Activated CD8-positive, alpha-beta T cell treated with anti-CD3 and anti-CD28 coated beads for 36 hours (primary cell): ENCODE results near the gene TAL2. TPM values are rescaled to one million over a fixed set of nuclear protein-coding genes. Genes with fewer than 3 reads are reported as not detected.

Experiments
- ATAC-seq: fragments of 200-7000 bp; cut with Tn5 transposase; one replicate; pipeline ENCODE4 v1.10.0; 2021; ENCODE audit warnings: mild to moderate bottlenecking, moderate library complexity
- CTCF ChIA-PET: fragments of 350-600 bp; sonication (Branson Sonifier 250); formaldehyde crosslinking; loops from one replicate; lab custom pipeline; 2021; ENCODE audit warnings: antibody characterized with exemption; lab: Charles Lee
- POLR2A ChIA-PET: fragments of 350-600 bp; sonication (Branson Sonifier 250); formaldehyde crosslinking; loops from one replicate; lab custom pipeline; 2021; ENCODE audit warnings: antibody characterized with exemption; lab: Charles Lee
- DNase-seq: peaks from one replicate; pipeline ENCODE4 v3.0.0-alpha.2; 2020
- H3K27ac Mint-ChIP-seq: one replicate; pipeline ENCODE4 v1.8.0; 2021; ENCODE audit warnings: mild to moderate bottlenecking, mixed read lengths
- H3K27me3 Mint-ChIP-seq: one replicate; pipeline ENCODE4 v1.8.0; 2021; ENCODE audit warnings: mixed read lengths
- H3K36me3 Mint-ChIP-seq: one replicate; pipeline ENCODE4 v1.8.0; 2021; ENCODE audit warnings: low read depth, mixed read lengths
- H3K4me1 Mint-ChIP-seq: one replicate; pipeline ENCODE4 v1.8.0; 2021; ENCODE audit warnings: low read depth, mixed read lengths
- H3K4me3 Mint-ChIP-seq: one replicate; pipeline ENCODE4 v1.8.0; 2021; ENCODE audit warnings: mild to moderate bottlenecking, moderate library complexity, mixed read lengths
- H3K9me3 Mint-ChIP-seq: one replicate; pipeline ENCODE4 v1.8.0; 2021; ENCODE audit warnings: mixed read lengths
- CTCF ChIP-seq: fragments of 200-600 bp; IDR thresholded peaks from one replicate; pipeline ENCODE4 v1.8.0; 2022; ENCODE audit warnings: antibody characterized with exemption, mild to moderate bottlenecking
- intact Hi-C: fragments of 100-400 bp; cut with micrococcal nuclease; formaldehyde crosslinking; loops from one replicate; pipeline ENCODE4 v1.10.0; 2022
- total RNA-seq, 2 experiments: library from RNA; stranded (reverse); gene quantifications; one replicate each; pipeline ENCODE4 v1.2.3, GENCODE V29; 2021

The TAL2 gene
- total RNA-seq, 2 experiments from 2014 or later, result not detected

DNA sequence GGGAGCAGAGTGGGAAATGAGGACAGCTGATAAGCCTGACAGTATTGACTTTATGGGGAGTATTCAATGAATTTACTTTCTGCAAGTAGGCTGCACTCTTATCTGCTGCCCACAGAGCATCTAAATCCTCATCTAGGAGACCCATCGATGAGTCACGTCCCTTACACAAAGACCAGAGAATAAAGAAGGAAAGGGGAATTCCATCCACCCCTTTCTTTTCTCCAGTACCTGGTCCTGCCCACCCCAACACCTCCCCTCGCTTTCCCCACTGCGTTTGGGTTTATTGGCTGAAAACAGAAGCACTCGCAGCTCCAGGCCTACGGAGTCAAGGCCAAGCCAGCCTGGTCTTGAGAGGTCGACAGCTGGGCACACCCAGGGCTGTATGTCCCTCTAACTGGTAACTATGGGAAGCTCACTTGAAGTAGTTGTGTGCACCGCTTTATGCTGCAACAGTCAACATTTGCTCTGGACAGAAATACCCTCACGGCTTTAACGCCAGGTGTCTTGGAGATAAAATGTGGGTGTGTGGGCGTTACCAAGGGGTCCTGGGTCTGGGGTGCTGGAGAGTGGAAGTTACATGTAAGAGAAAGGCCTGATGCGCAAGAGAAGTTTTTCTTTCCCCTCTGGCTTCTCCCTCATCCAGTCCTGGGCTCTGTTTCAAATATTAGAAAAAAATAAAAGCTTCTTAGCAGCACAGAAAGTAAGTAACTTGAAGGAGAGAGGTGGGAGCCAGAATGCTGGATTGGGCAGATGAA lies 14.5 kb upstream of the TAL2 start:
- DNase-seq (no peak), ATAC-seq (no peak)
- H3K36me3 Mint-ChIP-seq, result peaks cover 3% of the 10 kb centered on the region
- no peaks in the 10 kb centered on the region for H3K4me1 Mint-ChIP-seq
- H3K27ac Mint-ChIP-seq, result no peak overlapping the region
- no peak overlapping the region for H3K4me3 Mint-ChIP-seq
- intact Hi-C loops, result no loop called here
- no peak for TF ChIP-seq CTCF
- H3K9me3 Mint-ChIP-seq, result no peaks in the 10 kb centered on the region
- POLR2A ChIA-PET, result no interaction called here
- no peaks in the 10 kb centered on the region for H3K27me3 Mint-ChIP-seq
- CTCF ChIA-PET, result interaction anchor here (2.1 kb wide), 1 partner anchor 11 kb away, joined by 9 read pairs; no protein-coding TSS in a partner anchor

DNA sequence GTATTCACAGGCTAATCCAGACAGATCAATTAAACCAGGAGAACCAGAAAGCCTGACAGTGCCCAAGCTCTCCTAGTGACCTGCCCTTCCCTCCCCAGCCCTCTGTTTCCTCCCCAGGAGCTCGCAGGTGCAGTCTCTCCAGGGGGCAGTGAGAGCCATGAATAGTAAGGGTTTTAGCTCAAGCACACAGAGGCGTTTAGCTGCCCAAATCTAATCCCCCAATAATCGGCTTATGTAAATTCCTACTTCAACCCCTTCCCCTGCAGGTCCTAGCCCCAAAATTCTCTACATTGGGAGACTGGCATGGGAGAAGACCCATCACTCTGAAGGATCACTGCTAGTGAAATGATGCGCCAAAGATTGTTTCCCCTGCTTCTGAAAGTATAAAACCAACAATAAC lies 10.5 kb upstream of the TAL2 start:
- no peak for ATAC-seq
- Mint-ChIP-seq H3K27me3 (peaks cover 12% of the 10 kb centered on the region), H3K27ac (no peak overlapping the region), H3K9me3 (no peaks in the 10 kb centered on the region), H3K4me1 (peaks cover 8% of the 10 kb centered on the region), H3K4me3 (no peak overlapping the region), H3K36me3 (no peaks in the 10 kb centered on the region)
- intact Hi-C loops, result no loop called here
- no peak for DNase-seq
- ChIA-PET POLR2A (no interaction called here), CTCF (no interaction called here)
- no peak for TF ChIP-seq CTCF

GRCh38 chr9:105656131-105656921 lies 5.9 kb upstream of the TAL2 start:
- no peak for TF ChIP-seq CTCF
- Mint-ChIP-seq H3K9me3 (no peaks in the 10 kb centered on the region), H3K27me3 (peaks cover 30% of the 10 kb centered on the region), H3K27ac (no peak overlapping the region), H3K4me1 (peaks cover 11% of the 10 kb centered on the region), H3K4me3 (peak overlapping the region; percentile 60), H3K36me3 (no peaks in the 10 kb centered on the region)
- CTCF ChIA-PET, result interaction anchor here (1.0 kb wide), 1 partner anchor 21 kb away, joined by 3 read pairs; no protein-coding TSS in a partner anchor
- ATAC-seq (peak; percentile 65), DNase-seq (peak; percentile 8)
- POLR2A ChIA-PET, result no interaction called here
- intact Hi-C loops, result no loop called here

DNA sequence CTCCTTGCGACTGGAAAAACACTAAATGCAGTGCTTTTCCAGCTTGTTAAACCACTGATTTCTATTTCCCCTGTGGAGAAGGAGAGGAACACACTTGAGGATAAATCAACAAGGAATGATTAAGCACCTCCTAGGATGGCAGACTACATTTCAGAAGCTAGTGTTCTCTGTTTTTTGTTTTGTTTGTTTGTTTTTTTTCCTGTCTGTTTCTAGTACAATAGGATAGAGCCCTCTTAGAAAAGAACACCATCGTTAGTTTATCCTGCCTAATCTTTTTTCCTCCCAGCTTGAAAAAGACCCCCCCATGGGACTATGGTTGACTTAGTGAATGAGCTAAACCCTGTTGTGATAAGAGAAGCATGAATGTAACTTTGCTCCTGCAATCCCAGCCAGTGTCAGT lies 3.9 kb upstream of the TAL2 start:
- intact Hi-C loops, result no loop called here
- no peaks in the 10 kb centered on the region for H3K36me3 Mint-ChIP-seq
- ChIA-PET CTCF (no interaction called here), POLR2A (no interaction called here)
- no peak for ATAC-seq
- no peak overlapping the region for H3K27ac Mint-ChIP-seq
- H3K4me3 Mint-ChIP-seq, result no peak overlapping the region
- no peak for DNase-seq
- no peaks in the 10 kb centered on the region for H3K9me3 Mint-ChIP-seq
- no peak for TF ChIP-seq CTCF
- peaks cover 30% of the 10 kb centered on the region for H3K27me3 Mint-ChIP-seq
- H3K4me1 Mint-ChIP-seq, result peaks cover 11% of the 10 kb centered on the region

GRCh38 chr9:105661011-105661410 lies 1.2 kb upstream of the TAL2 start:
- intact Hi-C loops, result no loop called here
- Mint-ChIP-seq H3K27me3 (peaks cover 25% of the 10 kb centered on the region), H3K9me3 (no peaks in the 10 kb centered on the region), H3K4me3 (no peak overlapping the region), H3K27ac (no peak overlapping the region), H3K4me1 (peaks cover 7% of the 10 kb centered on the region), H3K36me3 (no peaks in the 10 kb centered on the region)
- POLR2A ChIA-PET, result no interaction called here
- TF ChIP-seq CTCF, result no peak
- DNase-seq (no peak), ATAC-seq (no peak)
- CTCF ChIA-PET, result no interaction called here
